HCT116 (cell line): ENCODE data around the gene SNX19. TPM values are rescaled to one million over a fixed set of nuclear protein-coding genes. Genes with fewer than 3 reads are reported as not detected.

Experiments
- ATAC-seq: fragments of 200-7000 bp; cut with Tn5 transposase; 2 replicates; pipeline ENCODE4 v1.9.1; 2020; ENCODE audit warnings: mild to moderate bottlenecking, moderate library complexity
- BruUV-seq: library from RNA; stranded (reverse); fragments of 400-500 nt; replicated peaks from 2 replicates; lab custom pipeline; 2021; lab: Mats Ljungman, UMichigan
- CTCF ChIA-PET: fragments of 300-600 bp; sonication (Branson Sonifier 250); formaldehyde crosslinking; loops from one replicate; lab custom pipeline; 2021; ENCODE audit warnings: antibody characterized with exemption; lab: Charles Lee
- POLR2A ChIA-PET: fragments of 300-600, 350-600 bp; sonication (Branson Sonifier 250); formaldehyde crosslinking; loops from one replicate; lab custom pipeline; 2021; ENCODE audit warnings: antibody characterized with exemption; lab: Charles Lee
- RAD21 ChIA-PET, 2 experiments: fragments of 300-600 bp; sonication (Branson Sonifier 250); formaldehyde crosslinking; loops; one replicate each; lab custom pipeline; 2023; ENCODE audit warnings: low total read pairs in 2 of 2; ENCODE audit not compliant: uncharacterized antibody in 2 of 2, unreplicated experiment in 2 of 2, low non-redundant PET in 1 of 2; lab: Charles Lee
- DNase-seq: peaks from one replicate; pipeline ENCODE4 v3.0.0-alpha.2; 2010; ENCODE audit warnings: low read depth, low spot score
- H2AFZ ChIP-seq: fragments of 200-600 bp; shearing (Covaris generic), sonication (generic); 2 replicates; pipeline ENCODE4 v1.6.1; 2017; ENCODE audit warnings: low read depth, mixed run types, mixed read lengths, antibody characterized with exemption, low read length; ENCODE audit not compliant: poor library complexity, severe bottlenecking
- H3K27ac ChIP-seq: 2 replicates; pipeline ENCODE4 v1.5.1; 2012; ENCODE audit warnings: low read depth, low read length
- H3K27me3 ChIP-seq: fragments of 200-600 bp; sonication (generic); 2 replicates; pipeline ENCODE4 v1.6.1; 2016; ENCODE audit warnings: mixed run types, low read length, mixed read lengths; ENCODE audit not compliant: insufficient read depth
- H3K36me3 ChIP-seq, 2 experiments: fragments of 200-500 bp in 1 of 2; fragments of 200-600 bp in 1 of 2; sonication (Bioruptor generic) in 1 of 2; sonication (generic) in 1 of 2; 2 replicates each; pipeline versions ENCODE4 v1.5.1 to v1.6.1; 2014 to 2016; ENCODE audit warnings: low read length in 2 of 2, inconsistent platforms in 1 of 2, mixed read lengths in 1 of 2, mixed run types in 1 of 2; ENCODE audit not compliant: insufficient read depth in 2 of 2, control insufficient read depth in 1 of 2
- H3K4me1 ChIP-seq, 2 experiments: fragments of 200-600 bp in 1 of 2; sonication (generic) in 1 of 2; 2 replicates each; pipeline versions ENCODE4 v1.5.1 to v1.6.1; 2012 to 2017; ENCODE audit warnings: low read length in 2 of 2, inconsistent platforms in 1 of 2, mild to moderate bottlenecking in 1 of 2, mixed read lengths in 1 of 2, mixed run types in 1 of 2, moderate library complexity in 1 of 2; ENCODE audit not compliant: insufficient read depth in 2 of 2, control insufficient read depth in 1 of 2
- H3K4me2 ChIP-seq: fragments of 200-600 bp; sonication (generic); 2 replicates; pipeline ENCODE4 v1.6.1; 2017; ENCODE audit warnings: mixed run types, low read length, mixed read lengths
- H3K4me3 ChIP-seq, 2 experiments: fragments of 200-600 bp in 1 of 2; sonication (generic) in 1 of 2; replicated peaks in 1 of 2; 2 replicates each; pipeline ENCODE4 v1.5.1; 2011 to 2016; ENCODE audit warnings: low read length in 2 of 2, control low read depth in 1 of 2, low read depth in 1 of 2, mild to moderate bottlenecking in 1 of 2, mixed read lengths in 1 of 2, mixed run types in 1 of 2
- H3K79me2 ChIP-seq: fragments of 200-600 bp; sonication (generic); 2 replicates; pipeline ENCODE4 v1.6.1; 2017; ENCODE audit warnings: mild to moderate bottlenecking, mixed run types, low read length, moderate library complexity, mixed read lengths; ENCODE audit not compliant: insufficient read depth
- H3K9ac ChIP-seq: fragments of 200-600 bp; sonication (generic); 2 replicates; pipeline ENCODE4 v1.6.1; 2016; ENCODE audit warnings: low read length, mixed read lengths
- H3K9me2 ChIP-seq: fragments of 200-600 bp; sonication (generic), shearing (Covaris generic); 2 replicates; pipeline ENCODE4 v1.6.1; 2017; ENCODE audit warnings: mixed run types, mild to moderate bottlenecking, moderate library complexity; ENCODE audit not compliant: insufficient read depth
- H3K9me3 ChIP-seq, 2 experiments: fragments of 200-500 bp in 1 of 2; fragments of 200-600 bp in 1 of 2; sonication (Bioruptor generic) in 1 of 2; sonication (generic) in 1 of 2; 2 replicates each; pipeline ENCODE4 v1.6.1; 2014 to 2017; ENCODE audit warnings: low read length in 2 of 2, mixed read lengths in 2 of 2, inconsistent platforms in 1 of 2, low read depth in 1 of 2, mild to moderate bottlenecking in 1 of 2, mixed run types in 1 of 2, moderate library complexity in 1 of 2; ENCODE audit not compliant: control insufficient read depth in 1 of 2, insufficient read depth in 1 of 2
- H4K20me1 ChIP-seq: fragments of 200-600 bp; sonication (generic), shearing (Covaris generic); 2 replicates; pipeline ENCODE4 v1.6.1; 2017; ENCODE audit warnings: mixed run types, mild to moderate bottlenecking, moderate library complexity; ENCODE audit not compliant: insufficient read depth
- ATF3 ChIP-seq: IDR thresholded peaks from 2 replicates; pipeline ENCODE4 v1.6.1; 2012
- ELF1 ChIP-seq: IDR thresholded peaks from 2 replicates; pipeline ENCODE4 v1.6.1; 2012; ENCODE audit warnings: low read depth, borderline replicate concordance
- EZH2 ChIP-seq: fragments of 200-600 bp; sonication (generic); IDR thresholded peaks from 2 replicates; pipeline ENCODE4 v1.6.1; 2017; ENCODE audit warnings: antibody characterized with exemption, mixed run types
- EZH2phosphoT487 ChIP-seq: fragments of 200-600 bp; IDR thresholded peaks from 2 replicates; pipeline ENCODE4 v1.6.1; 2018; ENCODE audit warnings: antibody characterized with exemption, borderline replicate concordance
- FOSL1 ChIP-seq: IDR thresholded peaks from 2 replicates; pipeline ENCODE4 v1.6.1; 2012; ENCODE audit warnings: low read depth
- JUND ChIP-seq: IDR thresholded peaks from 2 replicates; pipeline ENCODE4 v1.6.1; 2012
- POLR2A ChIP-seq: IDR thresholded peaks from 2 replicates; pipeline ENCODE4 v1.7.0; 2011; ENCODE audit warnings: borderline replicate concordance; ENCODE audit not compliant: insufficient read depth, insufficient read length; ENCODE audit errors: extremely low read depth
- POLR2AphosphoS5 ChIP-seq: IDR thresholded peaks from 2 replicates; pipeline ENCODE4 v1.6.1; 2011; ENCODE audit warnings: mild to moderate bottlenecking, low read depth, low read length, moderate library complexity
- SIN3A ChIP-seq: IDR thresholded peaks from 2 replicates; pipeline ENCODE4 v1.6.1; 2012; ENCODE audit warnings: low read depth
- SP1 ChIP-seq: IDR thresholded peaks from 2 replicates; pipeline ENCODE4 v1.6.1; 2012; ENCODE audit warnings: low read depth
- TCF7L2 ChIP-seq: IDR thresholded peaks from 2 replicates; pipeline ENCODE4 v1.7.0; 2011; ENCODE audit warnings: borderline replicate concordance, inconsistent platforms; ENCODE audit not compliant: insufficient read depth, insufficient read length; ENCODE audit errors: extremely low read depth
- YY1 ChIP-seq: IDR thresholded peaks from 2 replicates; pipeline ENCODE4 v1.6.1; 2011; ENCODE audit warnings: low read length, low read depth, moderate library complexity, mild to moderate bottlenecking; ENCODE audit not compliant: insufficient replicate concordance; ENCODE audit errors: extremely low read depth
- ZNF274 ChIP-seq: fragments of 200-500 bp; sonication (Bioruptor generic); IDR thresholded peaks from 2 replicates; pipeline ENCODE4 v1.6.1; 2014; ENCODE audit warnings: mild to moderate bottlenecking, low read depth, low read length, inconsistent platforms
- intact Hi-C: fragments of 100-400 bp; cut with micrococcal nuclease; formaldehyde crosslinking; loops from 2 replicates; pipeline ENCODE4 v1.10.0; 2022
- total RNA-seq: library from RNA; stranded (reverse); gene quantifications from one replicate; pipeline ENCODE4 v1.2.1, GENCODE V29; 2021; ENCODE audit not compliant: unreplicated experiment
- TF ChIP-seq, protein P1 (sequence below), 3 experiments: fragments of 200-600 bp in 1 of 3; sonication (generic) in 1 of 3; IDR thresholded peaks in 2 of 3; conservative IDR thresholded peaks in 1 of 3; 2 replicates each; pipeline ENCODE4 v1.5.1; 2012 to 2017; ENCODE audit warnings: low read depth in 2 of 3, low read length in 2 of 3, antibody characterized with exemption in 1 of 3, borderline replicate concordance in 1 of 3, control low read depth in 1 of 3, mild to moderate bottlenecking in 1 of 3, mixed read lengths in 1 of 3, mixed run types in 1 of 3, moderate library complexity in 1 of 3; ENCODE audit not compliant: insufficient read depth in 1 of 3
- TF ChIP-seq, protein P2 (sequence below): IDR thresholded peaks from 2 replicates; pipeline ENCODE4 v1.6.1; 2012
- TF ChIP-seq, protein P3 (sequence below): IDR thresholded peaks from 2 replicates; pipeline ENCODE4 v1.6.1; 2012; ENCODE audit warnings: low read depth

Gene SNX19
- total RNA-seq, 1 experiment from 2014 or later, result 25.2 TPM

GRCh38 chr11:130945896-130946295 is 29.6 kb upstream of the SNX19 start (continued):
- TF ChIP-seq, protein P1, sequence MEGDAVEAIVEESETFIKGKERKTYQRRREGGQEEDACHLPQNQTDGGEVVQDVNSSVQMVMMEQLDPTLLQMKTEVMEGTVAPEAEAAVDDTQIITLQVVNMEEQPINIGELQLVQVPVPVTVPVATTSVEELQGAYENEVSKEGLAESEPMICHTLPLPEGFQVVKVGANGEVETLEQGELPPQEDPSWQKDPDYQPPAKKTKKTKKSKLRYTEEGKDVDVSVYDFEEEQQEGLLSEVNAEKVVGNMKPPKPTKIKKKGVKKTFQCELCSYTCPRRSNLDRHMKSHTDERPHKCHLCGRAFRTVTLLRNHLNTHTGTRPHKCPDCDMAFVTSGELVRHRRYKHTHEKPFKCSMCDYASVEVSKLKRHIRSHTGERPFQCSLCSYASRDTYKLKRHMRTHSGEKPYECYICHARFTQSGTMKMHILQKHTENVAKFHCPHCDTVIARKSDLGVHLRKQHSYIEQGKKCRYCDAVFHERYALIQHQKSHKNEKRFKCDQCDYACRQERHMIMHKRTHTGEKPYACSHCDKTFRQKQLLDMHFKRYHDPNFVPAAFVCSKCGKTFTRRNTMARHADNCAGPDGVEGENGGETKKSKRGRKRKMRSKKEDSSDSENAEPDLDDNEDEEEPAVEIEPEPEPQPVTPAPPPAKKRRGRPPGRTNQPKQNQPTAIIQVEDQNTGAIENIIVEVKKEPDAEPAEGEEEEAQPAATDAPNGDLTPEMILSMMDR (IDR thresholded peaks at IDR 0.05 in 2 of 3, conservative IDR thresholded peaks at IDR 0.05 in 1 of 3; ENCODE audit: borderline replicate concordance in 1 of 3, insufficient read depth in 1 of 3, low read depth in 2 of 3, low read length in 2 of 3), result no peak
- TF ChIP-seq, protein P2, sequence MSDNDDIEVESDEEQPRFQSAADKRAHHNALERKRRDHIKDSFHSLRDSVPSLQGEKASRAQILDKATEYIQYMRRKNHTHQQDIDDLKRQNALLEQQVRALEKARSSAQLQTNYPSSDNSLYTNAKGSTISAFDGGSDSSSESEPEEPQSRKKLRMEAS, result no peak
- TF ChIP-seq ATF3, result no peak
- TF ChIP-seq ELF1, result no peak
- TF ChIP-seq SIN3A, result no peak
- no peak for TF ChIP-seq YY1
- no peak for TF ChIP-seq JUND
- TF ChIP-seq POLR2A, result no peak
- no peak for TF ChIP-seq POLR2AphosphoS5
- TF ChIP-seq, all 23 proteins: peak for 0

- Histone ChIP-seq H3K27me3 (0 out of 2 replicates have a peak, but pooled peaks cover 6% of the 10 kb centered on the region), H3K9me2 (no peaks in the 10 kb centered on the region), H2AFZ (no peak overlapping the region), H3K36me3 (no peaks in the 10 kb centered on the region), H4K20me1 (no peaks in the 10 kb centered on the region), H3K4me3 (no peak overlapping the region), H3K9me3 (no peaks in the 10 kb centered on the region), H3K9ac (no peak overlapping the region), H3K27ac (no peak overlapping the region), H3K4me2 (no peak overlapping the region), H3K4me1 (no peaks in the 10 kb centered on the region), H3K79me2 (no peaks in the 10 kb centered on the region)
- intact Hi-C loops, result no loop called here
- CTCF ChIA-PET, result no interaction called here
- ATAC-seq (no peak), DNase-seq (no peak)
- BruUV-seq, result no TSS peak
- RAD21 ChIA-PET, result no interaction called here
- POLR2A ChIA-PET, result no interaction called here
- no peak for TF ChIP-seq EZH2phosphoT487
- no peak for TF ChIP-seq TCF7L2
- TF ChIP-seq SP1, result no peak
- TF ChIP-seq, protein P3, sequence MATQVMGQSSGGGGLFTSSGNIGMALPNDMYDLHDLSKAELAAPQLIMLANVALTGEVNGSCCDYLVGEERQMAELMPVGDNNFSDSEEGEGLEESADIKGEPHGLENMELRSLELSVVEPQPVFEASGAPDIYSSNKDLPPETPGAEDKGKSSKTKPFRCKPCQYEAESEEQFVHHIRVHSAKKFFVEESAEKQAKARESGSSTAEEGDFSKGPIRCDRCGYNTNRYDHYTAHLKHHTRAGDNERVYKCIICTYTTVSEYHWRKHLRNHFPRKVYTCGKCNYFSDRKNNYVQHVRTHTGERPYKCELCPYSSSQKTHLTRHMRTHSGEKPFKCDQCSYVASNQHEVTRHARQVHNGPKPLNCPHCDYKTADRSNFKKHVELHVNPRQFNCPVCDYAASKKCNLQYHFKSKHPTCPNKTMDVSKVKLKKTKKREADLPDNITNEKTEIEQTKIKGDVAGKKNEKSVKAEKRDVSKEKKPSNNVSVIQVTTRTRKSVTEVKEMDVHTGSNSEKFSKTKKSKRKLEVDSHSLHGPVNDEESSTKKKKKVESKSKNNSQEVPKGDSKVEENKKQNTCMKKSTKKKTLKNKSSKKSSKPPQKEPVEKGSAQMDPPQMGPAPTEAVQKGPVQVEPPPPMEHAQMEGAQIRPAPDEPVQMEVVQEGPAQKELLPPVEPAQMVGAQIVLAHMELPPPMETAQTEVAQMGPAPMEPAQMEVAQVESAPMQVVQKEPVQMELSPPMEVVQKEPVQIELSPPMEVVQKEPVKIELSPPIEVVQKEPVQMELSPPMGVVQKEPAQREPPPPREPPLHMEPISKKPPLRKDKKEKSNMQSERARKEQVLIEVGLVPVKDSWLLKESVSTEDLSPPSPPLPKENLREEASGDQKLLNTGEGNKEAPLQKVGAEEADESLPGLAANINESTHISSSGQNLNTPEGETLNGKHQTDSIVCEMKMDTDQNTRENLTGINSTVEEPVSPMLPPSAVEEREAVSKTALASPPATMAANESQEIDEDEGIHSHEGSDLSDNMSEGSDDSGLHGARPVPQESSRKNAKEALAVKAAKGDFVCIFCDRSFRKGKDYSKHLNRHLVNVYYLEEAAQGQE, result no peak
- no peak for TF ChIP-seq EZH2
- no peak for TF ChIP-seq ATF3
- no peak for TF ChIP-seq FOSL1
- TF ChIP-seq, protein P1 (IDR thresholded peaks at IDR 0.05 in 2 of 3, conservative IDR thresholded peaks at IDR 0.05 in 1 of 3; ENCODE audit: borderline replicate concordance in 1 of 3, insufficient read depth in 1 of 3, low read depth in 2 of 3, low read length in 2 of 3), result no peak
- no peak for TF ChIP-seq JUND
- no peak for TF ChIP-seq ZNF274
- no peak for TF ChIP-seq POLR2AphosphoS5
- no peak for TF ChIP-seq SIN3A
- TF ChIP-seq YY1, result no peak
These were observed 24.4 kb upstream of the SNX19 start for GRCh38 chr11:130940706-130941105.
